Mesenteric fat pad (tissue), 1 donor: Measurements from ENCODE around the gene TBC1D8B. TPM values are rescaled to one million over a fixed set of nuclear protein-coding genes. Genes with fewer than 3 reads are reported as not detected.

Experiments used
- DNase-seq: peaks from one replicate; pipeline ENCODE4 v3.0.0-alpha.2; 2020; ENCODE audit warnings: low spot score
- total RNA-seq: library from RNA; stranded (reverse); fragmentation: NEBNext Ultra II Directional; extraction: Animal tissue kit (Norgen Biotek cat#: 25700); gene quantifications from one replicate; pipeline ENCODE4 v1.2.1, GENCODE V29; 2021
- donor health status: DM: yes; HTN: yes; CAD: no.

The TBC1D8B gene
- total RNA-seq, 1 donor from 2014 or later: 6.5 TPM

DNA sequence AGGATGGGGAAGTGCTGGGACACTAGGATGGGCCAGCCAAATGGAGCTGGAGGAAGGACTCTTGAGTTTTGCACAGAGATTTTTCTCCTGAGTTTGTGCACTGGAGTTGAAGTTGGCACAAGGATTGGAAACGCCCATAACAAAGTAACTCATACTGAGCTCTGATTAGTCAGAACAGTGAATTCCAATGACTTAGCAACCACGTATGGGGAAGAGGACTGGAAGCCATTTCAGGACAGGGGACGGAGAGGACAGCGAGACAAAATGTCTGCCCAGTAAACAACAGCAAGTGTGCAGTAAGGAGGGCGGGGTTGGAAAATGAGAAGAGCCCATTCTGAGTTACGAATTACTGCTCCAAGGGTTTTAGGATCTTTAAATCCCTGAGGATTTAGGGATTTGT lies 94.8 kb downstream of the TBC1D8B start:
- no peak for DNase-seq

DNA sequence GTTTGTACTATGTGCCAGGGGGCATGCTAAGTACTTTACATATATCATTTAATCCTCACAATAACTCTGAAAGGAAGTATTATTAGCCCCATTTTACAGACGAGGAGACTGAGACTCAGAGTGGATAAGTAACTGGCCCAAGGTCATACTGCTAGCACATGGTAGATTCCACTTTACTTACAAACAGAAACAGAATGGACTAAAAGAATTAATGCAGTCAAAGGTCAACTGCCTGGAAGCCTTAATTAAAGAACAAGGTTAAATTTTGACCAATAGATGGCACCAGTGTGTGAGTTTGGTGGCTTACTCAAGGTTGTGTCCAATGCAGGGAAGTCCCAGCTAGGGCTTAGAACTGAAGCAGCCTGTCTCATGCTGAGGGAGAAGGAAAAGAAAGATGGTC lies 96.0 kb downstream of the TBC1D8B start:
- no peak for DNase-seq

GRCh38 chrX:106899276-106899675 lies 96.8 kb downstream of the TBC1D8B start:
- no peak for DNase-seq

DNA sequence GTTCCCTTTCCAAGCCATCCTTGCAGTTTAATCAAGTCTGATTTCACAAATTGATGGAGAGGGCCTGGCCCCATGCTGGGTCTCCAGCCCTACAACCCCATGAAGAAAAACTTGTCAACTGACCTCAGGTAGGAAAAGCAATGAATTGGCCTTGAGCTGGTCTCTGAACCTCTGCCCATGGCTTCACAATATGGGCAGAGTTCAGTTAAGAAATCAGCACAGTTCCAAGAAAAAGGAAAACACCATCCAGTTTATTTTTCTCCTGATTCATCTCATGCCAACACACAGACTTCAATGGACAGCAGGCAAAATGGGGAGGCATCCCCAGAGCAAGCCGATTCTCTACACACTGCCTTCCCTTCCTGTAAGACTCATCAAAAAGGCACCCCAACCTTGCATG lies 97.4 kb downstream of the TBC1D8B start:
- DNase-seq: no peak

- no peak for DNase-seq
Observed at GRCh38 chrX:106901341-106901740, 98.9 kb downstream of the TBC1D8B start.

- DNase-seq: no peak
Observed at GRCh38 chrX:106901781-106902219, 99.3 kb downstream of the TBC1D8B start.

DNA sequence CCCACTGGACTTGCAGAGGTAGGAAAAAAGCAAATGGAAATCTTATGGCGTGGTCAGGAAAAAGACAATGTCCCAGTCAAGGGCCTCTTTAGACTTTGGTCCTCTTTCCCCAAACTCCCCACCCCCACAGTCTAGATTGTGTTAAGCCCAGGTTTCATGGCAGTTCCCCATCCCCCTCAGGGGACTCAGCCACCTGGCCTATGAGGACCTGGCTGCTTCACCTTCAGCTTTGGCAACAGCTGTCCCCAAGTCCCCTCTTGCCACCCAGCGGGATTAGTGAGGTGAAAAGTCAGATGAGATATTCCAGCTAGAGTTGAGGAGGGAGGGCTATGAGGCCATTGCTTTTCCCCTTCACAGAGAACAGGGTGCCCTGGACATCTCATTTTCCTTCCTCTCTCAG lies 100.2 kb downstream of the TBC1D8B start:
- DNase-seq: no peak

- DNase-seq: no peak
Observed at GRCh38 chrX:106903291-106903824, 100.9 kb downstream of the TBC1D8B start, which contains the start of gene RIPPLY1. Gene RIPPLY1, minus strand, starts transcription at chrX:106903341. Its CDS starts 54 bp downstream, at chrX:106903287.

GRCh38 chrX:106903856-106904528 lies 101.5 kb downstream of the TBC1D8B start:
- no peak for DNase-seq

GRCh38 chrX:106905064-106905708 lies 102.7 kb downstream of the TBC1D8B start:
- no peak for DNase-seq

DNA sequence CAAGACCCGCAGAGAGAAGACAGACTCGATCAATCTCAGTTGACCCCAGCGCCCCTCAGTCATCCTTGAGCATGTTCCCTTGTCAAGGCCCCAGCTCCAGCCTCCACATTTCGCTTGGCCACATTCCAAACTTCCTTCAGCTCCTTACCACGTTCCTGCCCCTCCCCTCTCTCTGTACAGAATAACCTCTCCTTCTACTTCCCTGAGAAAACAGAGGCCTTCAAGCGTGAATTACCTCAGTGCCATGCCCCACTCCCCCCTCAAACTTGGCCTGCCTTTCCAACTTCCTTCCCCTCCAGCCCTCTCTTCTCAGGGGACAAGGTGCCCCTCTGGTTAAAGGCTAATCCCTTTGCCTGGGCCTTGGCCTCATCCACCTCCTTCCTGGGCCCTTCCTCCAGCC lies 103.9 kb downstream of the TBC1D8B start:
- no peak for DNase-seq

- DNase-seq: no peak
Observed at GRCh38 chrX:106912864-106913263, 110.4 kb downstream of the TBC1D8B start.

- no peak for DNase-seq
Observed at GRCh38 chrX:106917830-106918500, 115.5 kb downstream of the TBC1D8B start.

DNA sequence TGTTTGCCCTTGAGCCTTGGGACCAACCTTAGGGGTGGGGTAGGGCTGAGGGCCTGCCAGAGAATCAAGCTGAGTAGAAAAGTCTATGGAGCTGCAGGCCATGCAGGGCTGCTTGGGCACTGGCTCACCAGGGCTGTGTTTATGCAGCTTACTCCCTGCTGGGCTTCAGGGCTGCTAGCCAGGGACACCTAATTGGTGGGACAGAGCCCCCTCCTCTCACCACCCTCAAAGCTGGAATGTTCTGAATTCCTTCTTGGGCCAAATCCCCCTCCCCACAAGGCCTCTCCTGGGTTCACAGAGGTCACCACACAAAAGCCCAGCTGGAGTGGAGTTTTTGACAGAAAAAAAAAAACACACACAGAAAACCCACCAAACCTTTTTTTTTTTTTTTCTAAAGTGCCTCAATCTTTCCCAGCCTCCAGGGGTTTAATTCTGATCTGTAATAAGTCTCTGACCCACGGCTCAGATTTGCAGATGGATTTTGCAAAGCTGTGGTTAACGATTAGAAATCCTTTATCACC lies 117.5 kb downstream of the TBC1D8B start, which contains the start of gene CLDN2:
Gene CLDN2, plus strand, starts transcription at position 471 of the 521 bp plus-strand sequence. CDS start 7,827 bp downstream, outside the sequence.
- no peak for DNase-seq

DNA sequence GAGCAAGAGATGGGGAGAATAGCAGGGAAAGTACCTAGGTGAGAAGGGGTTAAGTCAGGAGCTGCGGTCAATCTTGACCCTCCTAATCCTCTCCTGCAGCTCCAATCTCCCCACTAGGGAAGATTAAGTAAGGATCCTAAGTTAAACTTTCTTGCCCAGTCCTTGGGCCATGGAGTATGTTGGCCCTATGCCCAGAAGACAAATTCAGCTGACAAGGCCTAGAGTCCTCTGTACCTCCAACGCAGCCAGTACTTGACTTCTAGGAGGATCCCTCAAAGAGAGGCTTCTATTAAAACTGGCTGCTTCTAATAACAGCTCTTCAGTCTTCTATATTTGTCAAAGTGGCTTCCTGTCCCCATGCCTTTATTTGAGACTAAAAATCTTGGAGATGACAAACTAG lies 119.2 kb downstream of the TBC1D8B start:
- no peak for DNase-seq

Other genes starting within 250 kb of the TBC1D8B start
- 0.42 TPM for gene RADX, start 190.7 kb upstream of the TBC1D8B start, total RNA-seq
- gene RNF128, start 76.0 kb upstream of the TBC1D8B start, total RNA-seq: 0.55 TPM
- gene RIPPLY1, start 100.7 kb downstream of the TBC1D8B start, total RNA-seq: not detected
- gene CLDN2, start 117.7 kb downstream of the TBC1D8B start, total RNA-seq: 1.5 TPM
- gene MORC4, start 197.5 kb downstream of the TBC1D8B start, total RNA-seq: 22.6 TPM